GM12878 (cell line): ENCODE measurements around the gene KLF12. TPM values are rescaled to one million over a fixed set of nuclear protein-coding genes. Genes with fewer than 3 reads are reported as not detected.
A peak's percentile ranks its signal among the peaks of the same experiment; 100 is the strongest.

Source experiments
- ATAC-seq: fragments of 200-7000 bp; cut with Tn5 transposase; 3 replicates; pipeline ENCODE4 v1.9.1; 2020; ENCODE audit warnings: mild to moderate bottlenecking, moderate library complexity
- BruUV-seq: library from RNA; stranded (reverse); fragments of 400-500 nt; replicated peaks from 2 replicates; lab custom pipeline; 2021; lab: Mats Ljungman, UMichigan
- CTCF ChIA-PET: fragments of 300-600 bp; sonication (Branson Sonifier 250); formaldehyde crosslinking; extraction: SDS; loops from one replicate; lab custom pipeline; 2021; ENCODE audit warnings: inconsistent platforms; lab: Yijun Ruan, JAX
- POLR2A ChIA-PET: fragments of 350-600 bp; formaldehyde crosslinking; extraction: SDS; loops from one replicate; lab custom pipeline; 2021; ENCODE audit warnings: inconsistent platforms; lab: Charles Lee
- RAD21 ChIA-PET: fragments of 300-600 bp; sonication (Branson Sonifier 250); formaldehyde crosslinking; loops from one replicate; lab custom pipeline; 2023; ENCODE audit warnings: antibody characterized with exemption; ENCODE audit not compliant: unreplicated experiment; lab: Charles Lee
- SMC1A ChIA-PET: fragments of 300-600 bp; sonication (Branson Sonifier 250); formaldehyde crosslinking; loops from one replicate; lab custom pipeline; 2023; ENCODE audit not compliant: unreplicated experiment, uncharacterized antibody; lab: Charles Lee
- DNase-seq: peaks from one replicate; pipeline ENCODE4 v3.0.0-alpha.2; 2011; ENCODE audit warnings: low read depth, low spot score
- FAIRE-seq: peaks from 3 replicates; lab custom pipeline; 2011; peaks lifted over from hg19 to GRCh38; lab: Jason Lieb, UNC
- H2AFZ ChIP-seq: 2 replicates; pipeline ENCODE4 v1.6.0; 2011; ENCODE audit warnings: low read depth, low read length, control low read depth; ENCODE audit not compliant: control insufficient read depth
- H3K27ac ChIP-seq: 2 replicates; pipeline ENCODE4 v1.5.1; 2011; ENCODE audit warnings: control low read depth; ENCODE audit not compliant: control insufficient read depth, insufficient read depth
- H3K27me3 ChIP-seq, 2 experiments: replicated peaks in 1 of 2; 2 replicates each; pipeline versions ENCODE4 v1.6.0 to v1.6.1; 2011; ENCODE audit warnings: low read length in 1 of 2; ENCODE audit not compliant: control insufficient read depth in 2 of 2, insufficient read depth in 2 of 2
- H3K36me3 ChIP-seq, 2 experiments: 2 replicates each; pipeline ENCODE4 v1.5.1; 2011; ENCODE audit warnings: low read length in 1 of 2; ENCODE audit not compliant: control insufficient read depth in 2 of 2, insufficient read depth in 2 of 2
- H3K4me1 ChIP-seq: 2 replicates; pipeline ENCODE4 v1.6.1; 2011; ENCODE audit warnings: mild to moderate bottlenecking, low read length, moderate library complexity, mixed read lengths; ENCODE audit not compliant: control insufficient read depth, insufficient read depth
- H3K4me2 ChIP-seq: 2 replicates; pipeline ENCODE4 v1.6.0; 2011; ENCODE audit warnings: control low read depth; ENCODE audit not compliant: control insufficient read depth, insufficient read depth
- H3K4me3 ChIP-seq: fragments of 200-600 bp; sonication (generic); 2 replicates; pipeline ENCODE4 v1.5.1; 2016
- H3K79me2 ChIP-seq: 2 replicates; pipeline ENCODE4 v1.6.0; 2011; ENCODE audit warnings: low read length; ENCODE audit not compliant: control insufficient read depth, insufficient read depth
- H3K9ac ChIP-seq: 2 replicates; pipeline ENCODE4 v1.8.0; 2011; ENCODE audit warnings: low read length, control low read depth, mixed read lengths; ENCODE audit not compliant: control insufficient read depth, insufficient read depth
- H3K9me3 ChIP-seq: replicated peaks from 3 replicates; pipeline ENCODE4 v1.5.1; 2011; ENCODE audit warnings: mild to moderate bottlenecking, low read length; ENCODE audit not compliant: control insufficient read depth, insufficient read depth
- H4K20me1 ChIP-seq: 2 replicates; pipeline ENCODE4 v1.6.0; 2011; ENCODE audit not compliant: control insufficient read depth, insufficient read depth
- HDAC2 ChIP-seq: fragments of 200-600 bp; sonication (generic); IDR thresholded peaks from 2 replicates; pipeline ENCODE4 v1.6.1; 2017
- ZNF622 ChIP-seq: fragments of 450-650 bp; IDR thresholded peaks from 2 replicates; pipeline ENCODE4 v1.6.1; 2017; ENCODE audit warnings: mild to moderate bottlenecking, inconsistent platforms
- WGBS: methylation state at CpG from one replicate; pipeline ENCODE4 v1.1.6; 2016; ENCODE audit warnings: low lambda C conversion rate; ENCODE audit not compliant: insufficient replicate concordance, insufficient coverage; ENCODE audit errors: missing lambda C conversion rate; 5-methylcytosine and 5-hydroxymethylcytosine counted together
- in situ Hi-C: fragments of 300-500 bp; cut with MboI; formaldehyde crosslinking; loops from 9 replicates; pipeline ENCODE4 v1.14.3; 2018; ENCODE audit warnings: mixed read lengths
- intact Hi-C: fragments of 100-400 bp; cut with micrococcal nuclease; formaldehyde crosslinking; loops from one replicate; pipeline ENCODE4 v1.14.2; 2022; ENCODE audit not compliant: unreplicated experiment
- polyA plus RNA-seq, 11 experiments: library from polyadenylated mRNA; depleted of rRNA in 4 of 11; unstranded in 6 of 11; stranded (reverse) in 5 of 11; fragments of >200 nt; fragmentation: Nextera tagmentation in 4 of 11; fragmentation: Illumina TruSeq in 1 of 11; extraction: Ambion mirVana in 4 of 11; extraction: Trizol in 1 of 11; gene quantifications; 1 replicate in 1 of 11; 2 replicates in 10 of 11; pipeline versions ENCODE4 v1.2.1 to v1.2.3, GENCODE V29; 2011 to 2016; ENCODE audit warnings: inconsistent platforms in 2 of 11, missing spikeins in 2 of 11, low read depth in 1 of 11
- total RNA-seq, 4 experiments: library from RNA; depleted of rRNA in 3 of 4; stranded (reverse); fragments of >200 nt in 3 of 4; fragmentation: Illumina TruSeq in 1 of 4; extraction: Trizol in 1 of 4; gene quantifications; 2 replicates each; pipeline versions ENCODE4 v1.2.1 to v1.2.3, GENCODE V29; 2013 to 2021
- TF ChIP-seq, protein P1 (sequence below): IDR thresholded peaks from 2 replicates; pipeline ENCODE4 v1.6.1; 2011; ENCODE audit warnings: mild to moderate bottlenecking, low read depth, low read length, moderate library complexity; ENCODE audit not compliant: insufficient replicate concordance
- TF ChIP-seq, protein P2 (sequence below): fragments of 450-650 bp; IDR thresholded peaks from 2 replicates; pipeline ENCODE4 v1.6.1; 2016; ENCODE audit warnings: mild to moderate bottlenecking

The KLF12 gene
- total and polyA plus RNA-seq, 10 of the 15 experiments (the other 5 are each of a cell fraction or from before 2014, with no cell fraction given) = 0.11 to 11.4 (median 0.98) TPM

DNA sequence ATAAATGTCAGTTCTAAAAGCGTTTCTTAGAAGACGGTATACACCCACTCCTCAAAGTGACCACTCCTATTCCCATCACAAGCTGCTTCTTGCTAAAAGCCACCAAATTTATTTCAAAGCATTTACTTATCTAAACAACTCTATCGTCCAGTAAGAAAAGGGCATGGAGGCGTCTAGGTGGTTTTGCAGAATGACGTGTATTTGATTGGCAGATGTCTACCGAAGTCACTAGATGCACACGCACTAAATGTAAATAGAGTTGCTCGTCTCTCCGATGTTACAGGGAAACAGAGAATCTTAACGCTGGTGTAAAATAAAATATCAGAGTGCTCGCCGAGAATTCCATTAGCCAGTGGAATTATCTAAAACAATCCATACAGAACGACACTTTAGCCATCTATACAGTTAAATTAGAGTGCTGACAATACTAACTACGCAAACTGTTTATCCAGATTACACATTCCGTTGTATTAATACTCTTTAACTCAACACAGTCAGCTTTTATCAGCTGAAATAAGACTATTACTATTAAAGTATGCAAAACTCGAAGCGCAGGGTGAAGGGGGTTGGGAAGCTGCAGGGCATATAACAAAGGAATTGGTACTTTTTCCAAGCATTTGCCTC lies 1.9 kb downstream of the KLF12 start:
- ChIA-PET SMC1A (interaction anchor here (0.6 to 2.9 kb wide), 14 partner anchors 11 to 1218 kb away, joined by 3 to 21 read pairs (median 4); no protein-coding TSS in a partner anchor), CTCF (interaction anchor here (0.6 to 1.0 kb wide), 3 partner anchors 69 to 296 kb away, joined by 3 read pairs; no protein-coding TSS in a partner anchor), POLR2A (interaction anchor here (0.6 to 1.8 kb wide), 2 partner anchors 105 to 284 kb away, joined by 3 to 6 read pairs; no protein-coding TSS in a partner anchor)
- Histone ChIP-seq H3K4me1 (peaks cover 5% of the 10 kb centered on the region; the same call in 1 of the 2 replicates), H3K27ac (0 out of 2 replicates have a peak overlapping the region, but pooled peaks have one; percentile 48)
- BruUV-seq = no TSS peak
- WGBS = under 1% methylated on average over 17 of the region's 17 CpGs
- TF ChIP-seq, protein P1, sequence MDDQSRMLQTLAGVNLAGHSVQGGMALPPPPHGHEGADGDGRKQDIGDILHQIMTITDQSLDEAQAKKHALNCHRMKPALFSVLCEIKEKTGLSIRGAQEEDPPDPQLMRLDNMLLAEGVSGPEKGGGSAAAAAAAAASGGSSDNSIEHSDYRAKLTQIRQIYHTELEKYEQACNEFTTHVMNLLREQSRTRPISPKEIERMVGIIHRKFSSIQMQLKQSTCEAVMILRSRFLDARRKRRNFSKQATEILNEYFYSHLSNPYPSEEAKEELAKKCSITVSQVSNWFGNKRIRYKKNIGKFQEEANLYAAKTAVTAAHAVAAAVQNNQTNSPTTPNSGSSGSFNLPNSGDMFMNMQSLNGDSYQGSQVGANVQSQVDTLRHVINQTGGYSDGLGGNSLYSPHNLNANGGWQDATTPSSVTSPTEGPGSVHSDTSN = peak; percentile 82
- TF ChIP-seq, protein P2, sequence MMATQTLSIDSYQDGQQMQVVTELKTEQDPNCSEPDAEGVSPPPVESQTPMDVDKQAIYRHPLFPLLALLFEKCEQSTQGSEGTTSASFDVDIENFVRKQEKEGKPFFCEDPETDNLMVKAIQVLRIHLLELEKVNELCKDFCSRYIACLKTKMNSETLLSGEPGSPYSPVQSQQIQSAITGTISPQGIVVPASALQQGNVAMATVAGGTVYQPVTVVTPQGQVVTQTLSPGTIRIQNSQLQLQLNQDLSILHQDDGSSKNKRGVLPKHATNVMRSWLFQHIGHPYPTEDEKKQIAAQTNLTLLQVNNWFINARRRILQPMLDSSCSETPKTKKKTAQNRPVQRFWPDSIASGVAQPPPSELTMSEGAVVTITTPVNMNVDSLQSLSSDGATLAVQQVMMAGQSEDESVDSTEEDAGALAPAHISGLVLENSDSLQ = peak; percentile 95
- TF ChIP-seq HDAC2 (no peak), ZNF622 (no peak)
- TF ChIP-seq, all 136 proteins: peak for 2
- Histone ChIP-seq H3K4me2 (peak overlapping the region; percentile 80), H3K9me3 (no peaks in the 10 kb centered on the region), H3K79me2 (peaks cover 26% of the 10 kb centered on the region), H3K36me3 (no peaks in the 10 kb centered on the region), H4K20me1 (no peaks in the 10 kb centered on the region), H3K9ac (peak overlapping the region; percentile 48; the same call in 1 of the 2 replicates), H3K4me3 (peak overlapping the region; percentile 82), H2AFZ (0 out of 2 replicates have a peak overlapping the region, but pooled peaks have one; percentile 40), H3K27me3 (no peaks in the 10 kb centered on the region)
- DNase-seq (no peak), ATAC-seq (no peak), FAIRE-seq (no peak)
- intact Hi-C loops = loop anchor here (2.0 to 10.0 kb wide), 2 partner anchors 69 to 167 kb away; no protein-coding TSS in a partner anchor
- RAD21 ChIA-PET = interaction anchor here (0.7 to 3.0 kb wide), 7 partner anchors 69 to 297 kb away, joined by 3 to 12 read pairs (median 4); no protein-coding TSS in a partner anchor
- in situ Hi-C loops = no loop called here
